Measurements from ENCODE around the gene VCL. TPM values are rescaled to one million over a fixed set of nuclear protein-coding genes. Genes with fewer than 3 reads are reported as not detected.

Gene VCL
- total RNA-seq, 1 experiment from 2014 or later: 106 TPM

- H3K27ac ChIP-seq (ENCODE audit: low read depth, low read length): no peak overlapping the region
- peaks cover 5% of the 10 kb centered on the region; the same call in 1 of the 2 replicates for H4K20me1 ChIP-seq (ENCODE audit: insufficient read depth)
- ChIA-PET POLR2A (no interaction called here), RAD21 (ENCODE audit: low non-redundant PET in 1 of 2, low total read pairs in 2 of 2, uncharacterized antibody in 2 of 2, unreplicated experiment in 2 of 2) (no interaction called here), CTCF (no interaction called here)
- H3K4me2 ChIP-seq (ENCODE audit: low read length): no peak overlapping the region
- H3K9me2 ChIP-seq (ENCODE audit: insufficient read depth): no peaks in the 10 kb centered on the region
- intact Hi-C loops (cut with micrococcal nuclease): no loop called here
- no peak overlapping the region for H2AFZ ChIP-seq (ENCODE audit: low read depth, low read length, poor library complexity, severe bottlenecking)
- H3K9me3 ChIP-seq (ENCODE audit: control insufficient read depth in 1 of 2, insufficient read depth in 1 of 2, low read depth in 1 of 2, low read length in 2 of 2): no peaks in the 10 kb centered on the region
- H3K79me2 ChIP-seq (ENCODE audit: insufficient read depth, low read length): peaks cover 99% of the 10 kb centered on the region
- no peak for DNase-seq (ENCODE audit: low read depth, low spot score)
- no peak overlapping the region for H3K9ac ChIP-seq (ENCODE audit: low read length)
- peaks cover 27 to 49% of the 10 kb centered on the region in 2 experiments for H3K4me1 ChIP-seq (ENCODE audit: control insufficient read depth in 1 of 2, insufficient read depth in 2 of 2, low read length in 2 of 2)
- BruUV-seq (replicated peaks): no TSS peak
- H3K36me3 ChIP-seq (ENCODE audit: control insufficient read depth in 1 of 2, insufficient read depth in 2 of 2, low read length in 2 of 2): peaks cover 0 to 5% of the 10 kb centered on the region in 2 experiments; a peak in 1 of 4 replicates
- no peak for ATAC-seq
- H3K27me3 ChIP-seq (ENCODE audit: insufficient read depth, low read length): no peaks in the 10 kb centered on the region
- H3K4me3 ChIP-seq (replicated peaks in 1 of 2; ENCODE audit: low read depth in 1 of 2, low read length in 2 of 2): no peak overlapping the region
- TF ChIP-seq, protein P1, sequence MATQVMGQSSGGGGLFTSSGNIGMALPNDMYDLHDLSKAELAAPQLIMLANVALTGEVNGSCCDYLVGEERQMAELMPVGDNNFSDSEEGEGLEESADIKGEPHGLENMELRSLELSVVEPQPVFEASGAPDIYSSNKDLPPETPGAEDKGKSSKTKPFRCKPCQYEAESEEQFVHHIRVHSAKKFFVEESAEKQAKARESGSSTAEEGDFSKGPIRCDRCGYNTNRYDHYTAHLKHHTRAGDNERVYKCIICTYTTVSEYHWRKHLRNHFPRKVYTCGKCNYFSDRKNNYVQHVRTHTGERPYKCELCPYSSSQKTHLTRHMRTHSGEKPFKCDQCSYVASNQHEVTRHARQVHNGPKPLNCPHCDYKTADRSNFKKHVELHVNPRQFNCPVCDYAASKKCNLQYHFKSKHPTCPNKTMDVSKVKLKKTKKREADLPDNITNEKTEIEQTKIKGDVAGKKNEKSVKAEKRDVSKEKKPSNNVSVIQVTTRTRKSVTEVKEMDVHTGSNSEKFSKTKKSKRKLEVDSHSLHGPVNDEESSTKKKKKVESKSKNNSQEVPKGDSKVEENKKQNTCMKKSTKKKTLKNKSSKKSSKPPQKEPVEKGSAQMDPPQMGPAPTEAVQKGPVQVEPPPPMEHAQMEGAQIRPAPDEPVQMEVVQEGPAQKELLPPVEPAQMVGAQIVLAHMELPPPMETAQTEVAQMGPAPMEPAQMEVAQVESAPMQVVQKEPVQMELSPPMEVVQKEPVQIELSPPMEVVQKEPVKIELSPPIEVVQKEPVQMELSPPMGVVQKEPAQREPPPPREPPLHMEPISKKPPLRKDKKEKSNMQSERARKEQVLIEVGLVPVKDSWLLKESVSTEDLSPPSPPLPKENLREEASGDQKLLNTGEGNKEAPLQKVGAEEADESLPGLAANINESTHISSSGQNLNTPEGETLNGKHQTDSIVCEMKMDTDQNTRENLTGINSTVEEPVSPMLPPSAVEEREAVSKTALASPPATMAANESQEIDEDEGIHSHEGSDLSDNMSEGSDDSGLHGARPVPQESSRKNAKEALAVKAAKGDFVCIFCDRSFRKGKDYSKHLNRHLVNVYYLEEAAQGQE (IDR thresholded peaks at IDR 0.05; ENCODE audit: low read depth): no peak
- TF ChIP-seq EGR1 (IDR thresholded peaks at IDR 0.05; ENCODE audit: low read depth) (no peak), SP1 (IDR thresholded peaks at IDR 0.05; ENCODE audit: low read depth) (no peak), ZBTB33 (IDR thresholded peaks at IDR 0.05; ENCODE audit: extremely low read depth, insufficient replicate concordance, low read length) (no peak), RAD21 (IDR thresholded peaks at IDR 0.05; ENCODE audit: low read depth) (no peak), TCF7L2 (IDR thresholded peaks at IDR 0.05; ENCODE audit: borderline replicate concordance, extremely low read depth, insufficient read depth, insufficient read length) (no peak), EZH2phosphoT487 (IDR thresholded peaks at IDR 0.05; ENCODE audit: borderline replicate concordance) (no peak), POLR2AphosphoS5 (IDR thresholded peaks at IDR 0.05; ENCODE audit: low read depth, low read length) (no peak), CEBPB (IDR thresholded peaks at IDR 0.05; ENCODE audit: low read depth) (no peak), SIN3A (IDR thresholded peaks at IDR 0.05; ENCODE audit: low read depth) (no peak), ZFX (IDR thresholded peaks at IDR 0.05) (no peak), ELF1 (IDR thresholded peaks at IDR 0.05; ENCODE audit: borderline replicate concordance, low read depth) (no peak), SRF (IDR thresholded peaks at IDR 0.05; ENCODE audit: low read depth) (no peak), CTCF (IDR thresholded peaks at IDR 0.05 in 2 of 3, conservative IDR thresholded peaks at IDR 0.05 in 1 of 3; ENCODE audit: borderline replicate concordance in 1 of 3, insufficient read depth in 1 of 3, low read depth in 2 of 3, low read length in 2 of 3) (no peak), ATF3 (IDR thresholded peaks at IDR 0.05) (no peak)
- TF ChIP-seq, protein P2, sequence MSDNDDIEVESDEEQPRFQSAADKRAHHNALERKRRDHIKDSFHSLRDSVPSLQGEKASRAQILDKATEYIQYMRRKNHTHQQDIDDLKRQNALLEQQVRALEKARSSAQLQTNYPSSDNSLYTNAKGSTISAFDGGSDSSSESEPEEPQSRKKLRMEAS (IDR thresholded peaks at IDR 0.05): no peak
Observed at GRCh38 chr10:74058071-74058470, 60.2 kb downstream of the VCL start.

Data from HCT116 (cell line).